HepG2 (cell line): ENCODE measurements around the gene HOXD4. TPM values are rescaled to one million over a fixed set of nuclear protein-coding genes. Genes with fewer than 3 reads are reported as not detected.

ENCODE experiments used
- ARID2 ChIP-seq: sonication (generic); formaldehyde crosslinking; IDR thresholded peaks from 2 replicates; pipeline ENCODE4 v1.8.1; 2022; ENCODE audit warnings: mild to moderate bottlenecking, missing genetic modification reagents, borderline replicate concordance
- CEBPG ChIP-seq: IDR thresholded peaks from 2 replicates; pipeline ENCODE4 v1.6.1; 2016
- DMAP1 ChIP-seq: IDR thresholded peaks from 2 replicates; pipeline ENCODE4 v1.6.1; 2016
- GTF2F1 ChIP-seq: fragments of 150-350 bp; IDR thresholded peaks from 2 replicates; pipeline ENCODE4 v1.6.1; 2014; ENCODE audit warnings: low read length
- HNRNPK ChIP-seq: fragments of 200-400 bp; formaldehyde crosslinking; IDR thresholded peaks from 2 replicates; pipeline ENCODE4 v1.6.1; 2018; ENCODE audit warnings: low read length, low read depth, moderate library complexity, mild to moderate bottlenecking; ENCODE audit not compliant: poor library complexity, severe bottlenecking
- KDM4B ChIP-seq: sonication (generic); formaldehyde crosslinking; IDR thresholded peaks from 2 replicates; pipeline ENCODE4 v1.4.0; 2020; ENCODE audit warnings: missing genetic modification reagents
- MAF1 ChIP-seq: sonication (generic); formaldehyde crosslinking; IDR thresholded peaks from 2 replicates; pipeline ENCODE4 v1.5.0; 2020; ENCODE audit warnings: missing genetic modification reagents, borderline replicate concordance
- MLXIP ChIP-seq: sonication (generic); formaldehyde crosslinking; IDR thresholded peaks from 2 replicates; pipeline ENCODE4 v1.9.0; 2021; ENCODE audit warnings: missing genetic modification reagents, borderline replicate concordance
- NFIC ChIP-seq: IDR thresholded peaks from 2 replicates; pipeline ENCODE4 v1.6.1; 2012; ENCODE audit warnings: mild to moderate bottlenecking, low read length, inconsistent platforms
- NFKBIZ ChIP-seq: IDR thresholded peaks from 2 replicates; pipeline ENCODE4 v1.6.1; 2018; ENCODE audit warnings: missing genetic modification reagents, missing compliant biosample characterization
- PHF20 ChIP-seq: sonication (generic); formaldehyde crosslinking; IDR thresholded peaks from 2 replicates; pipeline ENCODE4 v1.5.0; 2020; ENCODE audit warnings: mild to moderate bottlenecking, missing genetic modification reagents
- SMC3 ChIP-seq: IDR thresholded peaks from 2 replicates; pipeline ENCODE4 v1.6.1; 2011; ENCODE audit warnings: low read length, improper control_type of control experiment
- ZBTB26 ChIP-seq: IDR thresholded peaks from 2 replicates; pipeline ENCODE4 v1.6.1; 2016; ENCODE audit warnings: missing compliant biosample characterization, missing genetic modification reagents, borderline replicate concordance
- ZMAT3 ChIP-seq: sonication (generic); formaldehyde crosslinking; conservative IDR thresholded peaks from 2 replicates; pipeline ENCODE4 v1.7.0; 2021; ENCODE audit warnings: missing genetic modification reagents
- ZNF136 ChIP-seq: sonication (generic); formaldehyde crosslinking; IDR thresholded peaks from 2 replicates; pipeline ENCODE4 v1.8.1; 2022; ENCODE audit warnings: low read depth, mild to moderate bottlenecking, moderate library complexity, missing genetic modification reagents
- ZNF20 ChIP-seq: sonication (generic); formaldehyde crosslinking; IDR thresholded peaks from 2 replicates; pipeline ENCODE4 v1.4.0; 2020; ENCODE audit warnings: mild to moderate bottlenecking, moderate library complexity, missing genetic modification reagents
- ZNF235 ChIP-seq: sonication (generic); formaldehyde crosslinking; IDR thresholded peaks from 2 replicates; pipeline ENCODE4 v1.8.1; 2023; ENCODE audit warnings: mild to moderate bottlenecking, missing genetic modification reagents, borderline replicate concordance
- ZNF30 ChIP-seq: sonication (generic); formaldehyde crosslinking; IDR thresholded peaks from 2 replicates; pipeline ENCODE4 v1.5.0; 2020; ENCODE audit warnings: mild to moderate bottlenecking, missing genetic modification reagents
- ZNF607 ChIP-seq: sonication (generic); formaldehyde crosslinking; IDR thresholded peaks from 2 replicates; pipeline ENCODE4 v1.5.1; 2020; ENCODE audit warnings: missing genetic modification reagents, mild to moderate bottlenecking, borderline replicate concordance
- polyA plus RNA-seq, 8 experiments: library from polyadenylated mRNA; depleted of rRNA in 3 of 8; stranded (reverse) in 7 of 8; unstranded in 1 of 8; fragments of >200 nt; fragmentation: Illumina TruSeq in 4 of 8; extraction: Trizol in 4 of 8; gene quantifications; 2 replicates each; pipeline versions ENCODE4 v1.2.1 to v1.2.3, GENCODE V29; 2011 to 2016; ENCODE audit warnings: low read depth in 4 of 8, missing spikeins in 1 of 8, mixed read lengths in 1 of 8; ENCODE audit not compliant: insufficient read depth in 1 of 8
- total RNA-seq, 5 experiments: library from RNA; depleted of rRNA; stranded (reverse); fragments of >200 nt; fragmentation: Illumina TruSeq; extraction: Trizol; gene quantifications; 2 replicates each; pipeline ENCODE4 v1.2.3, GENCODE V29; 2016; ENCODE audit warnings: low read depth in 1 of 5
- TF ChIP-seq, protein P1 (sequence below): IDR thresholded peaks from 2 replicates; pipeline ENCODE4 v1.6.1; 2016; ENCODE audit warnings: mild to moderate bottlenecking
- TF ChIP-seq, protein P2 (sequence below): sonication (generic); formaldehyde crosslinking; IDR thresholded peaks from 2 replicates; pipeline ENCODE4 v1.4.0; 2020; ENCODE audit warnings: missing genetic modification reagents, borderline replicate concordance

The HOXD4 gene
- total and polyA plus RNA-seq, 2 of the 13 experiments (the other 11 are each of a cell fraction or from before 2014, with no cell fraction given): not detected

DNA sequence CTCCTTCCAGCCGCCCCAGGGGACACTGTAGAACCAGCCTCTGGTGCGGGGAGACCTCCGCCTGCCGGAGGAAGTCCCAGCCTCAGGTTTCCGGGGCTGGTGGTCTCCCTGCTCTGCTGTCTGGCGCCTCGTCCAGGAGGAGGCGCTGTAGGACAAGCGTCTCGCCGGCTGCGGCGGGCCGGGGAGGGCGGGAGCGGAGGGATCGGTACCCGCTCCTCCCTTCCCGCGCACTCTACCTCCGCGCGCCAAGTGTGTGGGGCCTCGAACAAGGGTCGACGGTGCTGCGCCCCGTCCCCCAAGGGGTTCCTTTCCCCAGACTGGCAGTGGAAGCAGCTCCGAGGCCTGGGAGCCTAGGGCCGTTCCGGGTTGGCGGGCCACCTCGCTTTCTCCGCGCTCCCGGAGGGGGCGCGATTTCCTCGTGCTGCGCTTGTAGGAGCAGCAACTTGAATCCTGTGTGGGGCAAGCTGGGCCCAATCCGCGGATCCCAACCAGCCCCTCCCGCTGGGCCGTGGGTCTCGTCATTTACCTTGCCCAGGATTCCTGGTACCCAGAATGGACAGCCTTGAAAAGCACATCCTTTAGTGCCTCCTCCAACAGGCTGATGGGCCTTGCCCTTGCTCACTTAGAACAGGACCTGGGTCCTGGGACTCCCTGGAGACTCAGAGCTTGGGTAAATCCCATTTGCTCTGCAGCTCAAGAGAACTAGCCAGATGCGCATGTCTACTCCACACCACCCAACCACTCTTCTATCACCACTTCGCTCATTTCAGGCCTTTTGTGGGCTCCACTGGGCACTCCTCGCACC is 10.6 kb upstream of the HOXD4 start (continued):
- TF ChIP-seq ZNF607 (peak; percentile 62; the same call in 1 of the 2 replicates), CEBPG (CRISPR knock-in tag) (no peak), MLXIP (CRISPR knock-in tag) (no peak), HNRNPK (no peak), MAF1 (no peak), ZNF20 (CRISPR knock-in tag) (no peak), NFKBIZ (CRISPR knock-in tag) (no peak), ZNF235 (CRISPR knock-in tag) (no peak), KDM4B (CRISPR knock-in tag) (no peak), ZNF30 (CRISPR knock-in tag) (no peak), ZMAT3 (CRISPR knock-in tag) (0 out of 2 replicates have a peak, but pooled peaks have one; percentile 26), DMAP1 (CRISPR knock-in tag) (peak; percentile 47), SMC3 (peak; percentile 75), PHF20 (no peak), GTF2F1 (no peak), ZNF136 (peak; percentile 53; the same call in 1 of the 2 replicates), NFIC (no peak), ARID2 (CRISPR knock-in tag) (0 out of 2 replicates have a peak, but pooled peaks have one; percentile 53), ZBTB26 (CRISPR knock-in tag) (no peak; the same call in 1 of the 2 replicates)
- TF ChIP-seq, protein P1, sequence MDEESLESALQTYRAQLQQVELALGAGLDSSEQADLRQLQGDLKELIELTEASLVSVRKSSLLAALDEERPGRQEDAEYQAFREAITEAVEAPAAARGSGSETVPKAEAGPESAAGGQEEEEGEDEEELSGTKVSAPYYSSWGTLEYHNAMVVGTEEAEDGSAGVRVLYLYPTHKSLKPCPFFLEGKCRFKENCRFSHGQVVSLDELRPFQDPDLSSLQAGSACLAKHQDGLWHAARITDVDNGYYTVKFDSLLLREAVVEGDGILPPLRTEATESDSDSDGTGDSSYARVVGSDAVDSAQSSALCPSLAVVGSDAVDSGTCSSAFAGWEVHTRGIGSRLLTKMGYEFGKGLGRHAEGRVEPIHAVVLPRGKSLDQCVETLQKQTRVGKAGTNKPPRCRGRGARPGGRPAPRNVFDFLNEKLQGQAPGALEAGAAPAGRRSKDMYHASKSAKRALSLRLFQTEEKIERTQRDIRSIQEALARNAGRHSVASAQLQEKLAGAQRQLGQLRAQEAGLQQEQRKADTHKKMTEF: peak; percentile 82
- TF ChIP-seq, protein P2, sequence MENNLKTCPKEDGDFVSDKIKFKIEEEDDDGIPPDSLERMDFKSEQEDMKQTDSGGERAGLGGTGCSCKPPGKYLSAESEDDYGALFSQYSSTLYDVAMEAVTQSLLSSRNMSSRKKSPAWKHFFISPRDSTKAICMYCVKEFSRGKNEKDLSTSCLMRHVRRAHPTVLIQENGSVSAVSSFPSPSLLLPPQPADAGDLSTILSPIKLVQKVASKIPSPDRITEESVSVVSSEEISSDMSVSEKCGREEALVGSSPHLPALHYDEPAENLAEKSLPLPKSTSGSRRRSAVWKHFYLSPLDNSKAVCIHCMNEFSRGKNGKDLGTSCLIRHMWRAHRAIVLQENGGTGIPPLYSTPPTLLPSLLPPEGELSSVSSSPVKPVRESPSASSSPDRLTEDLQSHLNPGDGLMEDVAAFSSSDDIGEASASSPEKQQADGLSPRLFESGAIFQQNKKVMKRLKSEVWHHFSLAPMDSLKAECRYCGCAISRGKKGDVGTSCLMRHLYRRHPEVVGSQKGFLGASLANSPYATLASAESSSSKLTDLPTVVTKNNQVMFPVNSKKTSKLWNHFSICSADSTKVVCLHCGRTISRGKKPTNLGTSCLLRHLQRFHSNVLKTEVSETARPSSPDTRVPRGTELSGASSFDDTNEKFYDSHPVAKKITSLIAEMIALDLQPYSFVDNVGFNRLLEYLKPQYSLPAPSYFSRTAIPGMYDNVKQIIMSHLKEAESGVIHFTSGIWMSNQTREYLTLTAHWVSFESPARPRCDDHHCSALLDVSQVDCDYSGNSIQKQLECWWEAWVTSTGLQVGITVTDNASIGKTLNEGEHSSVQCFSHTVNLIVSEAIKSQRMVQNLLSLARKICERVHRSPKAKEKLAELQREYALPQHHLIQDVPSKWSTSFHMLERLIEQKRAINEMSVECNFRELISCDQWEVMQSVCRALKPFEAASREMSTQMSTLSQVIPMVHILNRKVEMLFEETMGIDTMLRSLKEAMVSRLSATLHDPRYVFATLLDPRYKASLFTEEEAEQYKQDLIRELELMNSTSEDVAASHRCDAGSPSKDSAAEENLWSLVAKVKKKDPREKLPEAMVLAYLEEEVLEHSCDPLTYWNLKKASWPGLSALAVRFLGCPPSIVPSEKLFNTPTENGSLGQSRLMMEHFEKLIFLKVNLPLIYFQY (CRISPR knock-in tag): peak; percentile 84
